ENCODE measurements around the gene TNFRSF8. TPM values are rescaled to one million over a fixed set of nuclear protein-coding genes. Genes with fewer than 3 reads are reported as not detected.

TNFRSF8 gene
- total RNA-seq, 1 experiment from 2014 or later, result 0.13 TPM

GRCh38 chr1:12161324-12161661 is 98.2 kb downstream of the TNFRSF8 start:
- Histone ChIP-seq H3K27ac (ENCODE audit: low read length) (peak overlapping the region; percentile 26; the same call in 1 of the 2 replicates), H3K36me3 (ENCODE audit: control insufficient read depth, insufficient read depth, low read length) (no peaks in the 10 kb centered on the region), H3K4me3 (ENCODE audit: low read depth in 2 of 2, low read length in 2 of 2) (no peak overlapping the region), H3K9me3 (ENCODE audit: control insufficient read depth, insufficient read depth, low read depth, low read length) (no peaks in the 10 kb centered on the region), H3K27me3 (ENCODE audit: control insufficient read depth, insufficient read depth, low read length) (no peaks in the 10 kb centered on the region), H3K4me1 (ENCODE audit: control insufficient read depth, insufficient read depth, low read length) (peaks cover 21% of the 10 kb centered on the region)
- ChIA-PET CTCF (no interaction called here), POLR2A (no interaction called here)
- intact Hi-C loops (cut with micrococcal nuclease; ENCODE audit: unreplicated experiment), result no loop called here
- ATAC-seq (peak; percentile 16; the same call in 1 of the 2 replicates), DNase-seq (ENCODE audit: low read depth, low spot score) (no peak)
- no TSS peak for BruUV-seq (replicated peaks)
- no peak for TF ChIP-seq CTCF (IDR thresholded peaks at IDR 0.05)
- no peak for TF ChIP-seq SIN3A (IDR thresholded peaks at IDR 0.05; ENCODE audit: borderline replicate concordance, insufficient read depth, low read depth, low read length)
- no peak for TF ChIP-seq TCF7L2 (IDR thresholded peaks at IDR 0.05; ENCODE audit: low read depth, low read length)
- TF ChIP-seq POLR2AphosphoS5 (IDR thresholded peaks at IDR 0.05; ENCODE audit: low read depth, low read length), result no peak
- no peak for TF ChIP-seq REST (IDR thresholded peaks at IDR 0.05; ENCODE audit: insufficient read depth in 1 of 2, low read depth in 2 of 2, low read length in 1 of 2)
- in situ Hi-C loops (cut with HindIII; ENCODE audit: low pct_unique_long_range_greater_than_20kb, low sequenced_read_pairs), result no loop called here

- BruUV-seq (replicated peaks), result no TSS peak
- peak overlapping the region; percentile 40; the same call in 1 of the 2 replicates for H3K27ac ChIP-seq (ENCODE audit: low read length)
- no peaks in the 10 kb centered on the region for H3K36me3 ChIP-seq (ENCODE audit: control insufficient read depth, insufficient read depth, low read length)
- peak; percentile 87 for ATAC-seq
- TF ChIP-seq TCF7L2 (IDR thresholded peaks at IDR 0.05; ENCODE audit: low read depth, low read length) (no peak), CTCF (IDR thresholded peaks at IDR 0.05) (no peak), REST (IDR thresholded peaks at IDR 0.05; ENCODE audit: insufficient read depth in 1 of 2, low read depth in 2 of 2, low read length in 1 of 2) (no peak), SIN3A (IDR thresholded peaks at IDR 0.05; ENCODE audit: borderline replicate concordance, insufficient read depth, low read depth, low read length) (no peak), POLR2AphosphoS5 (IDR thresholded peaks at IDR 0.05; ENCODE audit: low read depth, low read length) (no peak; the same call in 1 of the 2 replicates)
- ChIA-PET CTCF (interaction anchor here (1.1 kb wide), 1 partner anchor 37 kb away, joined by 3 read pairs; no protein-coding TSS in a partner anchor), POLR2A (interaction anchor here (0.6 kb wide), 1 partner anchor 157 kb away, joined by 3 read pairs; no protein-coding TSS in a partner anchor)
- H3K4me1 ChIP-seq (ENCODE audit: control insufficient read depth, insufficient read depth, low read length), result peaks cover 21% of the 10 kb centered on the region
- H3K9me3 ChIP-seq (ENCODE audit: control insufficient read depth, insufficient read depth, low read depth, low read length), result no peaks in the 10 kb centered on the region
- H3K27me3 ChIP-seq (ENCODE audit: control insufficient read depth, insufficient read depth, low read length), result no peaks in the 10 kb centered on the region
- in situ Hi-C loops (cut with HindIII; ENCODE audit: low pct_unique_long_range_greater_than_20kb, low sequenced_read_pairs), result no loop called here
- intact Hi-C loops (cut with micrococcal nuclease; ENCODE audit: unreplicated experiment), result no loop called here
- H3K4me3 ChIP-seq (ENCODE audit: low read depth in 2 of 2, low read length in 2 of 2), result no peak overlapping the region
- DNase-seq (ENCODE audit: low read depth, low spot score), result peak; percentile 38
Measured at GRCh38 chr1:12161662-12162458, 98.8 kb downstream of the TNFRSF8 start.

All from Panc1 (cell line).